Epithelial cell of prostate (primary cell): Measurements from ENCODE around the gene NUP188.

Experiments
- DNase-seq: peaks from one replicate; pipeline ENCODE4 v3.0.0-alpha.2; 2011; ENCODE audit warnings: low read depth, low spot score
- H3K27ac ChIP-seq: fragments of 450-650 bp; 2 replicates; pipeline ENCODE4 v1.5.1; 2017; ENCODE audit warnings: mild to moderate bottlenecking

The NUP188 gene

DNA sequence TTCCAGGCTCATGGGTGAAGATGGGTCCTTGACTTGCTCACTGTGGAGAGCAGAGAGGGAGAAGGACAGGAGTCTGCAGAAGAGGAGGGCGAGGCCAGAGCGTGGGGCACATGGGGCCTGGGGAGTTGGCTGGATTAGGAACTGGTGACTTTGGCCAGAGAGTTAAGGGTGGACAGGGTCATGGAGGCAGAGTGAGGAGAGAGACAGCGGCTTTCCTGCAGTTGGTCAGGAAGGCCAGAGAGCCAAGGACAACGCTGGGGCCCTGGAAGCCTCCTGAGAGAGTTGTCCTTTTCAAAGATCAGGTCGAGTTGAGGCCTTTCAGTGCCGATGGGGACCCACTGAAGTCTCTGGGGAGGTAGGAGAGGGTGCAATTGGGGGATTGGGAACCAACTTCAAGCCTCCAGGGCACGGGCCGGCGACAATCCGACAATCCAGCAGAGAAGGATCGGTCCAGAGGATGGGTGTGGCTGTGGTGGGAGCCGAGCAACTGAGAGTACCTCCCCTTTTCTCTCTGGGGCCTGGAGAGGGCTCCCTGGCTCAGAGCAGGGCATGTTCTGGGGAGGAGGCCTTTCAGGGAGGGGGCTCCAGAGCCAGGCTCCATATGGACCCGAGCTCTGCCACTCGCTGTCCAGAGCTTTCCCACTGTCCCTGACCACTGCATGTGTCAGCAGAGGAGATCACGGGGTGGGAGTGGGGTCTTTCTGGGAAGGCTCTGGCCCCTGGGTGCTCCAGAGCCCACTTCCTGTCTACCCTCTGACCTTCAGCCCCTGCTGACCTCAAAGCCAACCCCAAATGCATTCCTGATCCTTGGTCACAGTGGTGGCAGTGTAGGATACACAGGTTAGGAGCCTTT is 34.2 kb upstream of the NUP188 start:
- peak overlapping the region; percentile 100 for H3K27ac ChIP-seq
- no peak for DNase-seq

DNA sequence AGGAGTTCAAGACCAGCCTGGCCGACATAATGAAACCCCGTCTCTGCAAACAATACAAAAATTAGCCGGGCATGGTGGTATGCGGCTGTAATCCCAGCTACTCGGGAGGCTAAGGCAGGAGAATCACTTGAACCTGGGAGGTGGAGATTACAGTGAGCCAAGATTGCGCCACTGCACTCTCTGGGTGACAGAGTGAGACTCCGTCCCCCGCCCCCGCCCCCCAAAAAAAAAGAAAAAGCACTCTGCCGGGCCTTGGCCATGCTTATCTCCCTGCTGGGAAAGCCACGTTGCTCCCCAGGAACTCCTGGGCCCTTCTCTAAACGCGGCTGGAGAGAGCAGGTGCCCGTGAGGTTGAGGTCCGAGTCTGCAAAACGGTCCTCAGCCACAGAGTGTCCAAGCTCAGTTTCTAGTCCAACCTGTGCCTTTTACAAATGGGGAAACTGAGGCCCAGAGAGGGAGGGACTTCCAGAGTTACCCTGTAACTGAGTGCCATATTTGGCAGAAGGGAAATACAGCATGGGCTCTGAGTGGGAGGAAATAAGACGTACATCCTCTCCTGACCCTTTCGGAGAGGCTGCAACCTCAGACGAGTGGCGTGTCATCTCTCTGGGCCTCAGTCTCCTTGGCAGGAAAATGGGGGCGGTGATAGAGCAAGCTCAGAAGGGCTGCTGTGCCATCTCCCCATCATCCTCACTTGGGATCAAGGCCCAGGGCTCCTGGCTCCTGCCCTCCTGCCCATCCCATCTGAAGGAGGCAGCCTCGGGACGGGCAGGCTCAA is 33.3 kb upstream of the NUP188 start:
- peak overlapping the region; percentile 100 for H3K27ac ChIP-seq

DNA sequence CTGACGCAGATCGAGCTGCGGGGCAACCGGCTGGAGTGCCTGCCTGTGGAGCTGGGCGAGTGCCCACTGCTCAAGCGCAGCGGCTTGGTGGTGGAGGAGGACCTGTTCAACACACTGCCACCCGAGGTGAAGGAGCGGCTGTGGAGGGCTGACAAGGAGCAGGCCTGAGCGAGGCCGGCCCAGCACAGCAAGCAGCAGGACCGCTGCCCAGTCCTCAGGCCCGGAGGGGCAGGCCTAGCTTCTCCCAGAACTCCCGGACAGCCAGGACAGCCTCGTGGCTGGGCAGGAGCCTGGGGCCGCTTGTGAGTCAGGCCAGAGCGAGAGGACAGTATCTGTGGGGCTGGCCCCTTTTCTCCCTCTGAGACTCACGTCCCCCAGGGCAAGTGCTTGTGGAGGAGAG is 31.3 kb upstream of the NUP188 start:
- peak overlapping the region; percentile 100 for H3K27ac ChIP-seq
- DNase-seq, result no peak

More for the DNA sequence above, 33.3 kb upstream of the NUP188 start:
- DNase-seq, result no peak

DNA sequence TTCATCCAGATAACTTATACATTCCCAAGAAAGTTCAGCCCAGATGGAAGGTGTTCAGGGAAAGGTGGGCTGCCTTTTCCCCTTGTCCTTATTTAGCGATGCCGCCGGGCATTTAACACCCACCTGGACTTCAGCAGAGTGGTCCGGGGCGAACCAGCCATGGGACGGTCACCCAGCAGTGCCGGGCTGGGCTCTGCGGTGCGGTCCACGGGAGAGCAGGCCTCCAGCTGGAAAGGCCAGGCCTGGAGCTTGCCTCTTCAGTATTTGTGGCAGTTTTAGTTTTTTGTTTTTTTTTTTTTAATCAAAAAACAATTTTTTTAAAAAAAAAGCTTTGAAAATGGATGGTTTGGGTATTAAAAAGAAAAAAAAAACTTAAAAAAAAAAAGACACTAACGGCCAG is 30.8 kb upstream of the NUP188 start:
- H3K27ac ChIP-seq, result peak overlapping the region; percentile 100
- DNase-seq, result no peak

DNA sequence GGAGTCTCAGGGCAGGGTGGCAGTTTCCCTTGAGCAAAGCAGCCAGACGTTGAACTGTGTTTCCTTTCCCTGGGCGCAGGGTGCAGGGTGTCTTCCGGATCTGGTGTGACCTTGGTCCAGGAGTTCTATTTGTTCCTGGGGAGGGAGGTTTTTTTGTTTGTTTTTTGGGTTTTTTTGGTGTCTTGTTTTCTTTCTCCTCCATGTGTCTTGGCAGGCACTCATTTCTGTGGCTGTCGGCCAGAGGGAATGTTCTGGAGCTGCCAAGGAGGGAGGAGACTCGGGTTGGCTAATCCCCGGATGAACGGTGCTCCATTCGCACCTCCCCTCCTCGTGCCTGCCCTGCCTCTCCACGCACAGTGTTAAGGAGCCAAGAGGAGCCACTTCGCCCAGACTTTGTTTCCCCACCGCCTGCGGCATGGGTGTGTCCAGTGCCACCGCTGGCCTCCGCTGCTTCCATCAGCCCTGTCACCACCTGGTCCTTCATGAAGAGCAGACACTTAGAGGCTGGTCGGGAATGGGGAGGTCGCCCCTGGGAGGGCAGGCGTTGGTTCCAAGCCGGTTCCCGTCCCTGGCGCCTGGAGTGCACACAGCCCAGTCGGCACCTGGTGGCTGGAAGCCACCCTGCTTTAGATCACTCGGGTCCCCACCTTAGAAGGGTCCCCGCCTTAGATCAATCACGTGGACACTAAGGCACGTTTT is 30.2 kb upstream of the NUP188 start:
- DNase-seq, result no peak
- H3K27ac ChIP-seq, result peak overlapping the region; percentile 100

DNA sequence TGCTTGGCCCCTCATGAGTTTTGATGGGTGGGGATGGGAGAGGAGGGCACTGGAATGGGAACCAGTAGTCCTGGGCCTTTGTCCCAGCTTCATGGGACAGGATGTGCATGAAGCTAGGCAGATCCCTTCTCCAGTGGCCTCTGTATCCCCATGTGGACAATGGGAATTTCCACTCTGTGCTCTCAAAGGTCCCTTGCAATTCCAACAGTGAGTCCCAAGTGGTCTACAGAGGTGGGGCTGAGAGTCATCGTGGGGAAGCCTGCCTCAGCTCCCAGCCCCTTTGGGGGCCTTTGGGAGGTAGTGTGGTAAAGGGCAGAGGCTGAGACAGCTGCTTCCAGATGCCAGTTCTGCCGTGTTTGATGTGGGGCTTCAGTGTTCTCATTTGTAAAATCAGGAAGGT is 28.6 kb upstream of the NUP188 start:
- DNase-seq, result no peak
- H3K27ac ChIP-seq, result peak overlapping the region; percentile 100

DNA sequence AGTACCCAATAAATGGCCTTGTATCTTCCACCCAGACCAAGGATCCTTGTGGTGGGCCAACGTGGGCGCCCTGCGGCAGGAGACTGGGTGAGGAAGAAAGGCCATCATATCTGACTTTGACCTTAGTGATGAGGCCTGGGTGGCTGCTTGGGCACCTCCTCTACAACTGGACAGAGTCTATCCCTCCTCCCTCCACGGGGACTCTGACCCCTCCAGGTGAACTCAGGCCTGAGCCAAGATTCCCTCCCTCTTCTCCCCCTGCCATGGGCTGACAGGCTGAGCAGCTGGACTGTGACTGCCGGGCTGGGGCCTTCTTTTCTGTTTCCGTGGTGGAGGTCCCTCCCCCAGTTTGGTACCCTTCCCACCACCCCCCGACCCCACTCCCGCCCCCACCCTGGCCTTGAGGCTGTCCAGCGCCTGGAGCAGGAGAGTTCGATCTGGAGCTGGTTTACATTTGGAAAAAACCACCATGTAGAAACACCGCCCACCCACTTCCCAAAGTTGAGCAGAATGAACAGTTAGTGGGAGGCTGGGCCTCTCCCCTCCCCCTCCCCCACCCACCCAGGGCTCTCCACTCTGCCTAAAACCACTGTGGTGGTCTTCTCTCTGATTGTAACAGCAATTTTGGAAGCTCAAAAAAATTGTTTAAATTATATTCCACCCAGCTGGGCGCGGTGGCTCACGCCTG is 28.0 kb upstream of the NUP188 start:
- DNase-seq, result no peak
- peak overlapping the region; percentile 100 for H3K27ac ChIP-seq

DNA sequence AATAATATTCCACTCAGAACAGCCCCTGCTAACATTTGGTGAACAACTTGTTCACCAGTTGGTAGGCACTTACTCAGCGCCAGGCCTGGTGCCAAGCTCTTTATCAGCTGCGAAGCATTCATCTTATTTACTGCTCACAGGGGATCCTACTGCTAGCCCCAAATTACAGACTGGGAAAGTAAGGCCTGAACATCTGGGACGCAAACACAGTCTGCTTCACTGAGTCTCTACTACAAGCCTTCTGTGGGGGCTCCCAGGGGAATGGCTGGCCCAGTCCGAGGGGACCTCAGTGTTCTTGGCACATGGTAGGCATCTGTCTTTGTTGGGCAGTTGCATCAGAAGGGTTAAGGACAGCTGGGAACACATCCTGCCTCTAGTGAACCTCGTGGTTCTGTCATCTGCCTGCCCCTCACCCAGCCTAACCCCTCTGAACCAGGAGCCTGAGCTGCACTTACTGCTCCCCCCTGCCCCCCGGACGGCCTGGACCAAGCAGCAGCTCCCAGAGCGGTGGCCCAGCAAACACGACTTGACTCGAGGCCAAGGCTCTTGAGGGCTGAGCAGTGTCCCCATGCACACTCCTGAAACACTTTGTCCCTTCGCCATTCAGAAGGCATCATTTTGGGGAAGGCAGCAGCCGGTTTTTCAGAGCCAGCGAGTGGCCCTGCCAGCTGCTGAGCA is 27.0 kb upstream of the NUP188 start, which contains the start of gene PHYHD1:
Gene PHYHD1, plus strand, starts transcription at position 602 of the 678 bp plus-strand sequence. CDS start 1,342 bp downstream, outside the sequence.
- peak within 1 kb of the TSS; percentile 100 for H3K27ac ChIP-seq
- DNase-seq, result no peak

DNA sequence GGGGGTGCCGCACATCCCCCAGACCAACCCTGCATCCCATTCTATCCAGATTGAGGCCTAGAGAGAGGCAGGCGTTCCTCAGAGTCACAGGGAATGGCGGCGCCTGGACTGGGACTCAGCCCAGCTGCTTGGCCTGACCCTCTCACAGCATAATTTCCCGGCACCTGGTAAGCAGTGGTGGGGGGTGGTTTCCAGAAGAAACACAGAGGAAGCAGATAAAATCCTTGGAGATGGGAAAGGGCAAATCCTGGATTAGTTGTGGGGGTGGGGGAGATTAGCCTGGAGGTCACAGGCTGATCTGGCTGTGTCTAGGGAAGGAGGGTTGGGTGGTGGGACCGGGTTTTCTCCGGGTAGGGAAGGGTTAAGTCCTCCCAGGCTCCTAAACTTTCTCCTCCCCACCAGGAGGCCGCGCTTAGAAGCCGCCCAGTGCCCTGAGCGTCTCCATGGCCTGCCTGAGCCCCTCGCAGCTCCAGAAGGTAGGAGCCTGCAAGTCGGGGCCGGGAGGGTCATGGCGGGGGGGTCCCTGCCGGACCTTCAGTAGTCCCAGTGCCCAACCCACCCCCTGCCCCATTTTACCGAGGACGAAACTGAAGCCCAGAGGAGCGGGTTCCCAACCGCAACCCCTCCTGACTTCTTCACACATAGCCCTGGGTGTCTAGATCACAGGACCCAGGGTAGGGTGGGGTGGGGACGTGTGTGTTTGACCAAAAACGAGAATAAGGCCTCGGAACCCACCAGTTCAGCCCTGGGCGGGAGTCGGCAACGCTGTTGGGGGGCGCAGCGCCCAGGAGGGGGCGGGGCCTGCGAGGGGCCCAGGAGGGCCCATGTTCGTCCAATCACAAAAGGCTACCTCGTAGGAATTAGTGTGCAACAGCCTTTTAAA is 25.4 kb upstream of the NUP188 start:
- peak overlapping the region; percentile 100 for H3K27ac ChIP-seq
- no peak for DNase-seq

DNA sequence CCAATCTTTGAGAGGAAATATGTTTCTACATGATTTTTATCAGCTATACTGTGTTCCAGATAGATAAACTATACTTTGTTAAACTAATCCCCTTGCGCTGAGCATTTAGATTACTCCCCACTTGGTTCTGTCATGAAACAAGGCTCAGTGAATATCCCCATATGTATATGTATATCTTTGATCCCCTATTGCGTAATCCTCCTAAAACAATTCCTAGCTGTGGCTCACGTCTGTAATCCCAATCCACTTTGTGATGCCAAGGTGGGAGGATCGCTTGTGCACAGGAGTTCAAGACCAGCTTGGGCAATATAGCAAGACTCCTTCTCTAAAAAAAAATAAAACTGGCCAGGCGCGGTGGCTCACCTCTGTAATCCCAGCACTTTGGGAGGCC is 24.0 kb upstream of the NUP188 start:
- DNase-seq, result no peak
- no peak overlapping the region for H3K27ac ChIP-seq

DNA sequence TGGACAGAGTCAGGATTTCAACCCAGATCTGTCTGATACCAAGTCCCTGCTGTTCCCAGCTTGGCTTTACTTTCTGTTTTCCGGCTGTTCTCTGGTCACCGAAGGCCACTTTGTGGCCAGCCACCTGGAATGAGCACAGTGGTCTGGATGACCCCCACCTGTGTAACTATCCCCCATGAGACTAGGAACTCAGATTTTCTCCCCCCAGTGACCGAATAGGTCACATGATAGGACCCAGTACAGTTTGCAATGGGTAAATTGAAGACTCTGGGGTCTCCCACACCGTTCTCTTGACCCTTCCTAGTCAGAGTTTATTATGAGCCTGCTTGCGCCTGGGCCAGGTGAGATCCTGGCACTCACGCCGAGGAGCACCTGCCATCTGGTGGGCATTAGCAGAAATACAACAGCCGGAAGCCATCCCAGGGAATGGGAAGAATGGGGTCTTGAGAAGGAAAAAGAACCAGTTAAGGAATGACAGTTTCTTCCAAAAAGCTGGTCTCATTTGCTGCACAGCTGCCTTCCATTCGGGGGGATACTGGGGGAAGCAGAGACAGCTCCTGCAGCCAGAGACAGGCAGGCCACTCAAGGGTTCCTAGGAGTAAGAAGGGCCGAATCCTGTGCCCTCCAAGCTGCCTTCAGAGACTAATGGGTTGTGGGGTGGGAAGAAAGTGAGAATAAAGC is 19.6 kb upstream of the NUP188 start:
- H3K27ac ChIP-seq, result no peak overlapping the region
- DNase-seq, result no peak

DNA sequence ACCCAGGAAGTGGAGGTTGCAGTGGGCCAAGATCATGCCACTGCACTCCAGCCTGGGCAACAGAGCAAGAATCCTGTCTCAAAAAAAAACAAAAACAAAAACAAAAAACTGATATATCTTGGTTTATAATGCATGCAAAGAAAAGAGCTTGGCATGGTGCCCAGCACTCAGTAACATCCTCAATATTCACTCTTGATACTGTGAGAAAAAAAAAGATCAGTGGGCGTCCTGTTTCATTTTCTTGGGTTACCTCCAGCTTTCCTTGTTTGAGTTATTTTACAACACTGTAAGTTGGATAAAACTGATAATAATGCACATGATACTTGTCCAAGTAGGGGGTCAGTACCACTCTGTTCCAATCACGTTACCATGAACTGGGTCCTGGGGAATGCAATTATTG is 18.9 kb upstream of the NUP188 start:
- DNase-seq, result no peak

DNA sequence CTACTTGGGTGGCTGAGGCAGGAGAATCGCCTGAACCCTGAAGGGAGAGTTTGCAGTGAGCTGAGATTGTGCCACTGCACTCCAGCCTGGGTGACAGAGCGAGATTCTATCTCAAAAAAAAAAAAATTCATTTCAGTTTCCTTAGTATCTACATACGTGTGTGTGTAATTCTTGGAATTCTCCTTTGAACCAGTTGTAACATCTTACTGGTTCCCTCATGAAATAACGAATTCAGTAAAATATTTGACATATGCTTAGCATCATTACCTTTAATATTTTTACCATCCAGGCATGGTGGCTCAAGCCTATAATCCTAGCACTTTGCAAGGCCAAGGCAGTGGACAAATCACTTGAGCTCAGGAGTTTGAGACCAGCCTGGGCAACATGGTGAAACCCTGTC is 17.9 kb upstream of the NUP188 start:
- DNase-seq, result no peak
- no peak overlapping the region for H3K27ac ChIP-seq

More for the DNA sequence above, 18.9 kb upstream of the NUP188 start:
- no peak overlapping the region for H3K27ac ChIP-seq

DNA sequence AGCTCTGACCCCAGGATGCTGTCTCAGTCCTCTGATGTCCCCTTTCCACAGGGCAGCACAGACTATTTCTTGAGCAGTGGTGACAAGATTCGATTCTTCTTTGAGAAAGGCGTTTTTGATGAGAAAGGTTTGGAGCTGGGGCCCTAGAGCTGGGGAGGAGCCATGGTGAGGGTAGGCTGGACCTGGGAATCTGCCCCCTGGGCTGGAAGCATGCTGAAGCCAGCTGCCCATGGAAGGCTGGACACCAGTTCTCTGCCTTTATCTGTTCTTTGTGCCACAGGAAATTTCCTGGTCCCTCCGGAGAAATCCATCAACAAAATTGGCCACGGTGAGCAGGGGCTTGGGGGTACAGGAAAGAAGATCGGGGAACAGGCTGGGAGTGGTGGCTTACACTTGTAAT is 13.8 kb upstream of the NUP188 start:
- H3K27ac ChIP-seq, result no peak overlapping the region
- no peak for DNase-seq

DNA sequence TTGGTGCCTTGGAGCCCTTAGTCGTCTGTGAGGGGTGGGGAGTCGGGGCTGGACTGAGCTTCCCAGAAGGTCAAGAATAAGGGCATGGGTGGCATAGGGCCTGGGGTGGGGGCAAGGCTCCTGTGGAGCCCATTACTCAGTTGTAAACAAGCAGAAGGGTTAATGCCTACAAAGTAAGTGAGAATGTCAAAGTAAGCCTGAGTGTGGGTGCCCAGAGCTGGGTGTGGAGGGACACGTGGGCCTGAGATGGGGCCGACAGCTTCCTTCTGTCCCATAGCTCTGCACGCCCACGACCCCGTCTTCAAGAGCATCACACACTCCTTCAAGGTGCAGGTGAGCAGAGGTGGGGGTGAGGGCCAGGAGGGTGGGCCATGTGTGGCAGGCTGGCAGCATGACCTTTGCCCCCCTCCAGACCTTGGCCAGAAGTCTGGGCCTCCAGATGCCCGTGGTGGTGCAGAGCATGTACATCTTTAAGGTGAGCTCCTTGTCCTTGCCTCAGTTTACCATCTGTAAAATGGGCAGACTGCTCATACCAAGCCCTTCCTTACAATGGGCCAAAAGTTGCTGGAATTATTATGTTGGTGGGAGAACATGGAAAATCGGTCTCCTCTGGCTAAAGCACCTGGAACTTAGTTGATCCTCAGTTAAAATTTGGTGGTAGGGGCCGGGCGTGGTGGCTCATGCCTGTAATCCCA is 11.2 kb upstream of the NUP188 start:
- no peak for DNase-seq
- H3K27ac ChIP-seq, result no peak overlapping the region

DNA sequence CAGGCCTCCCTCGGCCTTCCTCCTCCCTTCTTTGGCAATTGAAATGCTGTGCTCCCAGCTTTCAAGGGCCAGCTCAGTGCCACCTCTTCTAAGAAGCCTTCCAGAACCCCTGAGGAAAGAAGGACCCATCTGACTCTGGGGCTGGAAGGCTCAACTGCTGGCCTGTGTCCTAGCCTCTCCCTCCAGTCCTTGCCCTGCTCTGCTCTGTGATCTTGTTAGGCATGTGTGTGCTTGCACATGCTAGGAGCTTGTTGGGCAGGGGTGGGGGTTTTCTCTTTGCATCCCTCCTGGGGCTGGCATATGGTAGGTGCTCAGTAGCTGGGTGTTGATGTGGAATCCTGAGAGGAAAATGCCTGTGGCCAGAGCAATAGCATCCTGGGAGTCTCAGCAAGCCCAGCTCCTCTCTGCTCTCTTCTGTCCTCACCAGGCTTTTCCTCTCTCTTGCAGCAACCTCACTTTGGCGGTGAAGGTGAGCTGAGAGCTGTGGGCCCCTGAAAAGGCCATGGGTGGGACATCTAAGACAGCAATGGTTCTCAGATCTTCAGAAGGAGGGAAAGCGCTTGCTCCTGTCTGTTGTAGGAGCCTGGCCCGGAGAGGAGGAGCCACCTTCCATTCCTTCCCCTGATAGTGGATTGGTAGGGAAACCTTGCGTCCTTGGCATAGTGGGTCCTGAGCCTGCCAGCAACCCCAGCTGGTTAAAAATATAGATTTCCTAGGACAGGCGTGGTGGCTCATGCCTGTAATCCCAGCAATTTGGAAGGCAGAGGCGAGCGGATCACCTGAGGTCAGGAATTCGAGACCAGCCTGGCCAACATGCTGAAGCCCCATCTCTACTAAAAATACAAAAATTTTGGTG is 10.0 kb upstream of the NUP188 start:
- H3K27ac ChIP-seq, result no peak overlapping the region
- DNase-seq, result no peak
